ENCODE results near the gene GTF2F2.
"Not testable (repeated sequence)": the region's sequence is repeated elsewhere in the genome, so short reads cannot be mapped to it uniquely, and the experiment has no call there.

The GTF2F2 gene

DNA sequence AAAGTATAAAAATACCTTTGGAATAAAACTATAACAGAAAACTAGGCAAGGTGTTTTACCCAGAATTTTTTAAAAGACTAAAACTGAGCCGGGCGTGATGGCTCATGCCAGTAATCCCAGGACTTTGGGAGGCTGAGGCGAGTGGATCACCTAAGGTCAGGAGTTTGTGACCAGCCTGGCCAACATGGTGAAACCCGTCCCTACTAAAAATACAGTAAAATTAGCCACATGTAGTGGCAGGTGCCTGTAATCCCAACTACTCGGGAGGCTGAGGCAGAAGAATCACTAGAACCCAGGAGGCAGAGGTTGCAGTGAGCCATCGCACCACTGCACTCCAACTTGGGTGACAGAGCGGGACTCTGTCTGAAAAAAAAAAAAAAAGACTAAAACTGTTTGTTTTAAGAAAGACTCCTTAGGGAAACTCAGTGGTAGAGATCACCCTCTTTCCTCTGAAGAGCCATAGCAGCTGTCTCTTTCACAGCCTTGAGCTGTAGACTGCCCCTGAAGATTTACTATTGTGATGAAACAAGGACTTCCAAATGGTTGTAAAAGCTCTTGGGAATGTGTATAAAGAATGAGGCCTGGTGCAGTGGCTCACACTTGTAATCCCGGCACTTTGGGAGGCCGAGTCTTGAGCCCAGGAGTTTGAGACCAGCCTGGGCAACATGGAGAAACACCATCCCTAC lies 95.2 kb downstream of the GTF2F2 start:
- no peak for DNase-seq (ENCODE audit: low spot score)

GRCh38 chr13:45216193-45216592 lies 95.9 kb downstream of the GTF2F2 start:
- DNase-seq (ENCODE audit: low spot score): no peak

DNA sequence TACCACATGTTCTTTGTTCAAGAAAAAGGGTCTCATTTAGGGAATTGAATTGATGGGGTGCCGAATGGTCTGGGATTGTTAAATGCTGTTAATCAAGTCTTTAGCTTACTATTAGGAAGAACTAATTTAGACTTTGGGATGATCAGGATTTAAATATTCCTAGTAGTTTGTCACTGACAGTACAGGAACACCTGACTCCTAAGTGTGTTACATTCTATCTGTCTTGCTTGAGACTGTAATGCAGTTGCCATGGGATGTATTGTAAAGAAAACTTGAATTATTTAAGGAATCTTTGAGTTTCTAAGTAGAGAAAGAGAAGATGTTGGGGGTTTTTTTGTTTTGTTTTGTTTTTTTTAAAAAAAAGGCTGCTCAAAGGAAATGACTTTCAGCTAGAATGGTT lies 98.4 kb downstream of the GTF2F2 start:
- DNase-seq (ENCODE audit: low spot score): no peak

GRCh38 chr13:45219123-45219891 lies 99.0 kb downstream of the GTF2F2 start:
- DNase-seq (ENCODE audit: low spot score): no peak

- no peak for DNase-seq (ENCODE audit: low spot score)
Measured at GRCh38 chr13:45219938-45220375, 99.6 kb downstream of the GTF2F2 start.

- no peak for DNase-seq (ENCODE audit: low spot score)
Measured at GRCh38 chr13:45220403-45220802, 100.1 kb downstream of the GTF2F2 start.

DNA sequence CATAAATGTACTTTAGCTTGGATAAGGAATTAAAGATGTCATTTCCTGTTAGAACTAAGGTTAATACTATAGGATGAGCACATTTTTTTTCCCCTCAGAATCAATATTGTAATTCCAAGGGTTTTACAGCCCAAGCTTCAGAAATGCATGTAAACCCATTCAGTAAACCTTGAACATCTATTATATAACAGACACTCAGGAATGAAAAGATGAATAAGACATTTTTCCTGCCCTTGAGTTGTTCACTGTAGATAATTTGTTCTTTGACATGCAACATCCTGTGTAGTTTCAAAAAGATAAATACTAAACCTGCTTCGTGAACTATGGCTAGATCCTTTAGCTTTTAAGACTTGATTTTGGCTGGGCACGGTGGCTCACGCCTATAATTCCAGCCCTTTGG lies 102.2 kb downstream of the GTF2F2 start:
- no peak for DNase-seq (ENCODE audit: low spot score)

- no peak for DNase-seq (ENCODE audit: low spot score)
Measured at GRCh38 chr13:45222919-45223318, 102.6 kb downstream of the GTF2F2 start.

GRCh38 chr13:45224176-45224575 lies 103.9 kb downstream of the GTF2F2 start:
- DNase-seq (ENCODE audit: low spot score): no peak

DNA sequence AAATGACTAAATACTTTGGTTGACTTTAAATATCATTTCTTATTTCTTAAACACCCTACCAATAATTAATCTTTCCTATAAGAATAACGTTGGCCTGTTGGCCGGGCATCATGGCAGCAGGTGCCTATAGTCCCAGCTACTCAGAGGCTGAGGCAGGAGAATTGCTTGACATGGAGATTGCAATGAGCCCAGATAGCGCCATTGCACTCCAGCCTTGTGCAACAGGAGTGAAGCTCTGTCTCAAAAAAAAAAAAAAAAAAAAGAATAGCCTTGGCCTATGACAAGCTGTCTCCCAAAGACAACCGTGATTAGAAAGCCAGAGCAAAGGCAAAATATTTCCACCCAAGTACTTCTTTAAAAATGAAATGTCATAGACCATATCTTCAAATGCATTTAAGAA lies 105.1 kb downstream of the GTF2F2 start:
- no peak for DNase-seq (ENCODE audit: low spot score)

DNA sequence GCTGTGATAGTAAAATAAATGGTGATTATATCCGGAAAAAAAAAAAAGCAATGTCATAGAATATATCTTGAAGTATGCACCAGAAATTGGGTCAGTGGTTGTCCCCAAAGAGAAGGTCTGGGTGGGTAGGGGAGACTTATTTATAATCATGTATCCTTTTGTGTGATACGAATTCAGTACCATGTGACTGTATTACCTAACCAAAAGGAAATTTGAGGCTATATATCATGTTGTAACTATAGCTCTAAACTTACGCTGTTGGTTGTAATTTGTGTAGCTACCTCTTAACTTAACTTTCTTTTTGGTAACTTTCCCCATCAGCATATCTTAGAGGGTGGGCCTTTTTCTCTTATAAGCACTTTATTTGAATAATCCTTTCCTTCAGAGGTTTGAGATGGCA lies 105.7 kb downstream of the GTF2F2 start:
- DNase-seq (ENCODE audit: low spot score): no peak

- no peak for DNase-seq (ENCODE audit: low spot score)
Measured at GRCh38 chr13:45228002-45228401, 107.7 kb downstream of the GTF2F2 start.

DNA sequence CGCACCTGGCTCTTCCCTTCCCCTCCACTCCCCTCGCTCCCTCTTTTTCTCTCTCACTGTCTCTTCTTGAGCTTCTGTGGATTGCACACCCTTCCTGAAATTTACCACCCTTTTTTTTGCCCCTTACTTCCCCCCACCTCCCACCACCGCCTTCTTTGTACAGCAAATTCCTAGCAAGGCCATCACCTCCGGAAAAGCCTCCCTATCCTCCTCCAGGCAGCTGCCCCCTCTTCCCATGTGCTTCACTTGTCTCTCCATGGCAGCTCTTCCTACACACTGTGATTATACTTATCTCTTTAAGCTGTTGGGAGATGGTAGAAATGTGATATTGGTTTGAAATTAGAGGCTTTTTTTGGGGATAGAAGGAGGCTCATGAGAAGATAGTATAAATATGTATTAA lies 108.9 kb downstream of the GTF2F2 start:
- no peak for DNase-seq (ENCODE audit: low spot score)

- no peak for DNase-seq (ENCODE audit: low spot score)
Measured at GRCh38 chr13:45231305-45231704, 111.0 kb downstream of the GTF2F2 start.

- DNase-seq (ENCODE audit: low spot score): peak; percentile 36
Measured at GRCh38 chr13:45231722-45232121, 111.4 kb downstream of the GTF2F2 start.

GRCh38 chr13:45232591-45232990 lies 112.3 kb downstream of the GTF2F2 start:
- DNase-seq (ENCODE audit: low spot score): no peak

DNA sequence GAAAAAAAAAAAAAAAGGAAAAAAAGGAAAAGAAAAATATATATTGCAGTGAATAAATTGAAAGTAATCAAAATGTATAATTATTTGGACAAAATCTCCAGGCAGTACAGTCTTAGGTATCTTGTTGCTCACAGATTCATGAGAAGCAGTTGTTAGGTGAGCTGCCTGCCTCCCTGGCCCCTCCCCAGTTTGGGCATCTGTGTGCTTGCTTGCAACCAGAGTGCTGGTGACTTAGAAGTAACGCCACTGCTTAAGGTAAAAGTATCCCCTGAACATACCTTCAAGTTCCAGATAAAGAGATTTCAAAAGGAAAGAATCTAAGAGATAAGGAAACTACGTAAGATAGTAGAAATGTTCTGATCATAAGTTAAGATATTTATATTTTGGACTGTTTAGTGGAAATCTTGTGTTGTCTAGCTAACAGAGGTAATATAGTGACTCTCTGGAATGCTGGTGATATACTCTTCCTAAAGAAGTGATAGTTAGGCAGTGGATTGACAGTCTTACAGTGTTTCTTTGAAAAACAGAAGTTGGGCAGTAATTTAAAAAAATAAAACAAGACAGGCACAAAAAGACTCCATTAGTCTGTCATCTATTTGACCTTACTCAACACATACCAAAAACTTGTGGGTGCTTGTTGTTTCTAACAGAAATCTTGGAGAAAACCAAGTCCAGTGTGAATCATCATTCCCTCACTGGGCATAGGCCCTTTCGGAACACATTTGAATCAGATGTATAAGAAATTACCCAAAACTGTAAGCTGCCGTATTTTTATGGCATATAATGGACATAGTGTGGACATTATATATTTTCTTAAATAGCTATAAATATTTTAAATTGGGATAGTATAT lies 118.9 kb downstream of the GTF2F2 start:
- DNase-seq (ENCODE audit: low spot score): peak; percentile 15

DNA sequence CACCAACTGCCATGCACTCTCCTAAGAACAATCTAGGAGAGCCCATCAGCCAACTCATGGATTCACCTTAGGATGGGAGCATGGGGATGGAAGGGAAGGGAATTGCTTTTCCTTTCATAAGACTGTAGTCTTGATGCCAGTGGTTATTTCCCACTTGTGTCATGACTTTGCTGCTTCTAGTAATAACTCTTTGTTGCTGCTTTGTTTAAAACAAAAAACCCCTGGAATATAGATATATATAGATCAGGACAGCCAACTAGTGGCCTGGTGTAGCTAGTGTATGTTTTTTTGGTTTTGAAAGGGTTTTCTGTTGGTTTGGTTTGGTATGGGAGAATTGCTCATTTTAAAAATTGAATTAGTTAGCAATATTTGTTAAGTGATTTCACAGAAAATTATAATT lies 119.8 kb downstream of the GTF2F2 start:
- DNase-seq (ENCODE audit: low spot score): no peak

GRCh38 chr13:45242070-45242469 lies 121.8 kb downstream of the GTF2F2 start:
- peak; percentile 18 for DNase-seq (ENCODE audit: low spot score)

DNA sequence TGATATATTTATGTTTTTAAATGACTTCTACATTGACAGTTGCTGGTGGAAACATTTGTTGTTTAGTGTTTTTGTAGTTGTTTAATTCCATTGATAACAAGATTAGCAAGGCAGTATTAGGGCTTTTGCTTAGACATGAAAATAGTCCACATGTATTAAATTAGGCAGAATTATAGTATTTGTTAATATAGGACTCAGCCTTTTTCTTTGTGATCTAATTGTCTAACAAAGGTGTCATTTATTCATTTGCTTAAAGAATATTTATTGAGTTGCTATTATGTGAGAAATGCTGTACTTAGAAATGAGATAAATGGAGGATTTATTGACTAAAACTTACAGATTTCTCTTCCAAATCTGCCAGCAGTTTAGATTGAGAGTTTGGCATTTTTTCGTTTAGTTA lies 122.2 kb downstream of the GTF2F2 start:
- DNase-seq (ENCODE audit: low spot score): no peak

- DNase-seq (ENCODE audit: low spot score): no peak
Measured at GRCh38 chr13:45243077-45243476, 122.8 kb downstream of the GTF2F2 start.

DNA sequence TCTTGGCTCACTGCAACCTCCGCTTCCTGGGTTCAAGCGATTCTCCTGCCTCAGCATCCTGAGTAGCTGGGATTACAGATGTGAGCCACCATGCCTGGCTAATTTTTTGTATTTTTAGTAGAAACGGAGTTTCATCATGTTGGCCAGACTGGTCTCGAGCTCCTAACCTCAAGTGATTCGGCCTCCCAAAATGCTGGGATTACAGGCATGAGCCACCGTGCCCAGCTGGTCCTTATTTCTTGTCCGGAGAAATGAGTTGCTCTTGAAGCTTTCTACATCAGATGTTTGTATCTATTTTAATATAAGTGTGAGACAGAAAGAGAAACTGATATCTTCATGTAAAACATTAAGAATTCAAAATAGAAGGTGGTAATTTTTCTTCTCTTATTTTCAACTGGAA lies 124.4 kb downstream of the GTF2F2 start:
- not testable (repeated sequence) for DNase-seq (ENCODE audit: low spot score)

GRCh38 chr13:45249662-45250061 lies 129.4 kb downstream of the GTF2F2 start:
- DNase-seq (ENCODE audit: low spot score): no peak

Data from hepatic stellate cell (primary cell).